K562 (cell line): Measurements from ENCODE around the gene ATRNL1. TPM values are rescaled to one million over a fixed set of nuclear protein-coding genes. Genes with fewer than 3 reads are reported as not detected.

Source experiments
- ATAC-seq: fragments of 200-7000 bp; cut with Tn5 transposase; 3 replicates; pipeline ENCODE4 v1.9.1; 2020; ENCODE audit warnings: moderate library complexity
- BruUV-seq: library from RNA; stranded (reverse); fragments of 400-500 nt; replicated peaks from 2 replicates; lab custom pipeline; 2021; lab: Mats Ljungman, UMichigan
- CTCF ChIA-PET: fragments of 300-600 bp; formaldehyde crosslinking; extraction: SDS; loops from one replicate; lab custom pipeline; 2021; ENCODE audit warnings: low intra/inter-chr PET ratio; lab: Yijun Ruan, JAX
- POLR2A ChIA-PET: fragments of 300-600, 350-650 bp; sonication (Branson Sonifier 250); formaldehyde crosslinking; extraction: SDS; loops from one replicate; lab custom pipeline; 2021; ENCODE audit warnings: antibody characterized with exemption, inconsistent platforms; lab: Yijun Ruan, JAX
- DNase-seq, 4 experiments: peaks; one replicate each; pipeline versions ENCODE4 v3.0.0 to v3.0.0-alpha.2; 2011 to 2018; ENCODE audit warnings: low spot score in 3 of 4, mixed read lengths in 3 of 4; ENCODE audit errors: extremely low read depth in 1 of 4
- FAIRE-seq: peaks from 2 replicates; lab custom pipeline; 2011; peaks lifted over from hg19 to GRCh38; lab: Jason Lieb, UNC
- H2AFZ ChIP-seq: 2 replicates; pipeline ENCODE4 v1.6.0; 2011; ENCODE audit warnings: low read depth, low read length, control low read depth, inconsistent platforms
- H3K27ac ChIP-seq: fragments of 200-600 bp; 3 replicates; pipeline ENCODE4 v1.8.0; 2011; ENCODE audit warnings: low read depth, mild to moderate bottlenecking, control low read depth, inconsistent platforms, low read length, moderate library complexity, mixed read lengths; ENCODE audit errors: extremely low read depth
- H3K27me3 ChIP-seq, 2 experiments: fragments of 300-600 bp in 1 of 2; 2 replicates in 1 of 2; 3 replicates in 1 of 2; pipeline versions ENCODE4 v1.6.0 to v1.8.0; 2011; ENCODE audit warnings: inconsistent platforms in 2 of 2, low read length in 2 of 2, mild to moderate bottlenecking in 1 of 2, mixed read lengths in 1 of 2, moderate library complexity in 1 of 2; ENCODE audit not compliant: control insufficient read depth in 2 of 2, insufficient read depth in 2 of 2
- H3K36me3 ChIP-seq: fragments of 300-600 bp; 3 replicates; pipeline ENCODE4 v1.8.0; 2011; ENCODE audit warnings: mild to moderate bottlenecking, low read length, inconsistent platforms; ENCODE audit not compliant: control insufficient read depth, insufficient read depth
- H3K4me1 ChIP-seq, 2 experiments: fragments of 200-600 bp in 1 of 2; replicated peaks in 1 of 2; 2 replicates in 1 of 2; 3 replicates in 1 of 2; pipeline versions ENCODE4 v1.5.1 to v1.8.0; 2011; ENCODE audit warnings: inconsistent platforms in 2 of 2, low read length in 2 of 2, mild to moderate bottlenecking in 1 of 2, mixed read lengths in 1 of 2, moderate library complexity in 1 of 2; ENCODE audit not compliant: control insufficient read depth in 2 of 2, insufficient read depth in 2 of 2
- H3K4me2 ChIP-seq: 2 replicates; pipeline ENCODE4 v1.6.1; 2011; ENCODE audit warnings: low read length, control low read depth, inconsistent platforms, mixed read lengths; ENCODE audit not compliant: insufficient read depth
- H3K4me3 ChIP-seq: fragments of 200-600 bp; sonication (generic), shearing (Covaris generic); 2 replicates; pipeline ENCODE4 v1.5.1; 2016; ENCODE audit warnings: control low read depth, inconsistent platforms
- H3K79me2 ChIP-seq: fragments of 200-600 bp; 3 replicates; pipeline ENCODE4 v1.8.0; 2011; ENCODE audit warnings: low read length, inconsistent platforms; ENCODE audit not compliant: control insufficient read depth, insufficient read depth
- H3K9ac ChIP-seq, 2 experiments: 2 replicates each; pipeline versions ENCODE4 v1.6.0 to v1.6.1; 2011; ENCODE audit warnings: low read depth in 2 of 2, low read length in 2 of 2, control low read depth in 1 of 2, inconsistent platforms in 1 of 2, mild to moderate bottlenecking in 1 of 2, mixed read lengths in 1 of 2; ENCODE audit not compliant: insufficient read depth in 1 of 2
- H3K9me1 ChIP-seq: one replicate; pipeline ENCODE4 v1.6.0; 2011; ENCODE audit warnings: inconsistent platforms, mild to moderate bottlenecking, low read length, moderate library complexity; ENCODE audit not compliant: control insufficient read depth, insufficient read depth
- H3K9me3 ChIP-seq: replicated peaks from 2 replicates; pipeline ENCODE4 v1.5.1; 2011; ENCODE audit warnings: low read depth, low read length, inconsistent platforms; ENCODE audit not compliant: control insufficient read depth, insufficient read depth
- H4K20me1 ChIP-seq: replicated peaks from 2 replicates; pipeline ENCODE4 v1.6.1; 2011; ENCODE audit warnings: low read length, inconsistent platforms, mixed read lengths; ENCODE audit not compliant: control insufficient read depth, insufficient read depth
- CHD2 ChIP-seq: IDR thresholded peaks from 2 replicates; pipeline ENCODE4 v1.6.1; 2011; ENCODE audit warnings: low read depth, low read length
- GTF2B ChIP-seq: IDR thresholded peaks from 2 replicates; pipeline ENCODE4 v1.6.1; 2011; ENCODE audit not compliant: insufficient read length; ENCODE audit errors: extremely low read depth
- MTF1 ChIP-seq: fragments of 250-450 bp; sonication (Bioruptor Pico); IDR thresholded peaks from 2 replicates; pipeline ENCODE4 v1.9.0; 2021; ENCODE audit warnings: moderate library complexity, mild to moderate bottlenecking, inconsistent platforms, borderline replicate concordance
- NUFIP1 ChIP-seq: fragments of 450-650 bp; IDR thresholded peaks from 2 replicates; pipeline ENCODE4 v1.6.1; 2018; ENCODE audit not compliant: partially characterized antibody
- POLR2B ChIP-seq: fragments of 450-650 bp; IDR thresholded peaks from 2 replicates; pipeline ENCODE4 v1.6.1; 2018; ENCODE audit warnings: low read depth; ENCODE audit not compliant: partially characterized antibody
- PTBP1 ChIP-seq: fragments of 200-400 bp; formaldehyde crosslinking; IDR thresholded peaks from 2 replicates; pipeline ENCODE4 v1.6.1; 2017; ENCODE audit warnings: low read depth, low read length
- SMAD4 ChIP-seq: fragments of 250-450 bp; sonication (Bioruptor Pico); conservative IDR thresholded peaks from 2 replicates; pipeline ENCODE4 v1.8.0; 2021; ENCODE audit warnings: inconsistent platforms, mild to moderate bottlenecking, moderate library complexity
- WGBS: fragments of 100-300 bp; shearing (Covaris generic); methylation state at CpG from one replicate; pipeline ENCODE4 v1.1.6; 2016; ENCODE audit warnings: low coverage, mixed read lengths; ENCODE audit not compliant: insufficient coverage; ENCODE audit errors: missing lambda C conversion rate; 5-methylcytosine and 5-hydroxymethylcytosine counted together
- in situ Hi-C: fragments of 300-500 bp; cut with MboI; formaldehyde crosslinking; loops from 4 replicates; pipeline ENCODE4 v1.15.0; 2018; ENCODE audit warnings: inconsistent platforms, mixed read lengths
- intact Hi-C: fragments of 100-400 bp; cut with micrococcal nuclease; formaldehyde crosslinking; loops from 2 replicates; pipeline ENCODE4 v1.14.2; 2022
- polyA plus RNA-seq, 8 experiments: library from polyadenylated mRNA; depleted of rRNA in 4 of 8; stranded (reverse) in 5 of 8; unstranded in 3 of 8; fragments of >200 nt; fragmentation: Nextera tagmentation in 2 of 8; fragmentation: Illumina TruSeq in 1 of 8; extraction: Ambion mirVana in 2 of 8; extraction: Trizol in 1 of 8; gene quantifications; 2 replicates each; pipeline versions ENCODE4 v1.2.1 to v1.2.3, GENCODE V29; 2011 to 2014; ENCODE audit warnings: inconsistent platforms in 1 of 8, missing spikeins in 1 of 8
- total RNA-seq, 7 experiments: library from RNA; depleted of rRNA in 6 of 7; stranded (reverse); fragments of >200 nt in 6 of 7; fragmentation: Illumina TruSeq in 2 of 7; extraction: Trizol in 2 of 7; gene quantifications; 2 replicates each; pipeline versions ENCODE4 v1.2.1 to v1.2.3, GENCODE V29; 2011 to 2021; ENCODE audit warnings: low replicate concordance in 1 of 7

The ATRNL1 gene
- total and polyA plus RNA-seq, 9 of the 15 experiments (the other 6 are each of a cell fraction or from before 2014, with no cell fraction given), result 0.18 TPM; not detected in 8

GRCh38 chr10:115744089-115744488 is 650.9 kb downstream of the ATRNL1 start:
- Histone ChIP-seq H2AFZ (no peak overlapping the region), H3K9me1 (no peaks in the 10 kb centered on the region), H3K4me2 (no peak overlapping the region), H3K79me2 (no peaks in the 10 kb centered on the region), H3K4me1 (no peaks in the 10 kb centered on the region), H3K9ac (no peak overlapping the region), H3K27ac (no peak overlapping the region), H3K27me3 (no peaks in the 10 kb centered on the region), H3K36me3 (no peaks in the 10 kb centered on the region), H3K4me3 (no peak overlapping the region), H3K9me3 (no peaks in the 10 kb centered on the region), H4K20me1 (no peaks in the 10 kb centered on the region)
- CTCF ChIA-PET, result no interaction called here
- TF ChIP-seq PTBP1 (no peak), SMAD4 (no peak), MTF1 (CRISPR knock-in tag) (no peak), POLR2B (no peak), GTF2B (no peak), CHD2 (no peak), NUFIP1 (no peak)
- POLR2A ChIA-PET, result no interaction called here
- no peak for ATAC-seq
- in situ Hi-C loops, result no loop called here
- no peak for FAIRE-seq
- DNase-seq, result no peak
- intact Hi-C loops, result no loop called here
- no TSS peak for BruUV-seq
- WGBS, result 0% methylated on average over 1 of the region's 1 CpG
